Thyroid gland (tissue), 4 donors: ENCODE measurements around the gene CEP72. TPM values are rescaled to one million over a fixed set of nuclear protein-coding genes. Genes with fewer than 3 reads are reported as not detected.
A peak's percentile ranks its signal among the peaks of the same experiment; 100 is the strongest.

Experiments
- DNase-seq, 2 donors: peaks; one replicate each; pipeline ENCODE4 v3.0.0-alpha.2; 2019
- H3K27ac ChIP-seq, 3 donors: fragments of 200-600 bp; sonication (generic); 1 replicate in 2 of 3; 2 replicates in 1 of 3; pipeline ENCODE4 v1.5.1; 2016 to 2019; ENCODE audit warnings: mild to moderate bottlenecking in 1 of 3, moderate library complexity in 1 of 3
- H3K27me3 ChIP-seq: fragments of 200-600 bp; sonication (generic); one replicate; pipeline ENCODE4 v1.5.1; 2019
- H3K36me3 ChIP-seq, 2 donors: fragments of 200-600 bp; sonication (generic); one replicate each; pipeline ENCODE4 v1.5.1; 2016 to 2019
- H3K4me1 ChIP-seq, 2 donors: fragments of 200-600 bp; sonication (generic); one replicate each; pipeline ENCODE4 v1.5.1; 2017 to 2019
- H3K4me3 ChIP-seq, 3 donors: fragments of 200-600 bp; sonication (generic); replicated peaks in 1 of 3; 1 replicate in 2 of 3; 2 replicates in 1 of 3; pipeline ENCODE4 v1.5.1; 2016; ENCODE audit warnings: mild to moderate bottlenecking in 1 of 3
- H3K9me3 ChIP-seq: fragments of 200-600 bp; sonication (generic); one replicate; pipeline ENCODE4 v1.5.1; 2017
- POLR2A ChIP-seq, 2 donors: fragments of 450-650 bp; IDR thresholded peaks; one replicate each; pipeline ENCODE4 v1.6.1; 2017; ENCODE audit warnings: antibody characterized with exemption in 2 of 2, mild to moderate bottlenecking in 2 of 2, moderate library complexity in 1 of 2
- WGBS, 2 donors: methylation state at CpG; one replicate each; pipeline ENCODE4 v1.1.5; 2017; 5-methylcytosine and 5-hydroxymethylcytosine counted together
- intact Hi-C: fragments of 100-400 bp; cut with DNase I; formaldehyde crosslinking; loops from one replicate; pipeline ENCODE4 v1.15.1; 2023
- total RNA-seq, 4 donors: library from RNA; depleted of rRNA; stranded (reverse); fragments of >200 nt; gene quantifications; one replicate each; pipeline ENCODE4 v1.2.3, GENCODE V29; 2016
- TF ChIP-seq, protein P1 (sequence below), 6 experiments: fragments of 200-600 bp in 3 of 6; fragments of 450-650 bp in 3 of 6; sonication (generic) in 3 of 6; IDR thresholded peaks; one replicate each; pipeline ENCODE4 v1.5.1; 2016 to 2019; ENCODE audit warnings: antibody characterized with exemption in 6 of 6, mild to moderate bottlenecking in 2 of 6, inconsistent platforms in 1 of 6, moderate library complexity in 1 of 6

The CEP72 gene
- total RNA-seq, 4 donors from 2014 or later = 3.4 to 7.6 (median 4.6) TPM

DNA sequence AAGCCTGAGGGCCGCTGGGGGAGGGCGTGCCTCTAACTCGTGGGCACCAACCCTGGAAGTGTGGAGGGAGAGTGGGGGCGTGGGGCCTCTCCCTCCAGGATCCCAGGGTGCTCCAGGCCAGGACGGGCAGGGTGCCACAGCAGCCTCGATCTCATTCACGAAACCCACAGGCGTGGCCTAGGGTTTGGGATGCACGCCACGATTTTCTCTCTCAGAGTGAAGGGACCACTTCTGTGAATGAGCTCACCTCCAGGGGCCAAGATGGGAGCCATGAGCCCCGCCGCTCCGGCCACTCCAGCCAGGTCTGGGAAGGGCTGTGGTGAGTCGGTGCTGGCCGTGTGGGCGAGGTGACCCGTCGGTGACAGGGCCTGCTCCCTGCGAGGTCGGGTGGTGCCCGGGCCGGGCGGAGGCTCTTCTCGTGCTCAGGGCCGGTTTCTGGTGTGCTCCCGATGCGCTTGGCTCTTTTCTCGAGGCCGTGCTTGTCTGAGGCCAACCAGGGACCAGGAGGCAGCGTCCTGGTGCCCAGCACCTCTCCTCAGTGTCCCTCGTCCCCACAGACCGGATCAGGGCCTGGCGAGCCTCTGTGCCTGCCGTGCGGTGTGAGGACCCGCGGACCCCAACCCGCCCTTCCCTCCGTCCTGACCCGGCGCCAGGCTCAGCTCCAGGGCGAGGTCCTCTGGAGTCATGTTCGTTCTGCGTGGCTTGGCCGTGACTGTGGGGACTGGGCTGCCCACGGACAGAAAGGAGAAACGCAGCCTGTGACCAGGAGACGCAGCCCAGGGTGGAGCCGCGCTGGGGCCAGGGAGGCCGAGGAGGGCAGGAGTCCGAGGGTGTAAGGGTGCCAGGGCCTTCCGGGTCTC is 50.0 kb downstream of the CEP72 start:
- Histone ChIP-seq H3K4me3 (no peak overlapping the region), H3K9me3 (no peaks in the 10 kb centered on the region), H3K27me3 (no peaks in the 10 kb centered on the region), H3K27ac (no peak overlapping the region), H3K4me1 (peaks cover 18 to 26% of the 10 kb centered on the region in 2 donors), H3K36me3 (no peaks in the 10 kb centered on the region)
- WGBS, 2 donors = 96 to 98% methylated on average over 50 to 53 of the region's 53 CpGs
- no peak for TF ChIP-seq POLR2A (IDR thresholded peaks at IDR 0.05)
- TF ChIP-seq, protein P1, sequence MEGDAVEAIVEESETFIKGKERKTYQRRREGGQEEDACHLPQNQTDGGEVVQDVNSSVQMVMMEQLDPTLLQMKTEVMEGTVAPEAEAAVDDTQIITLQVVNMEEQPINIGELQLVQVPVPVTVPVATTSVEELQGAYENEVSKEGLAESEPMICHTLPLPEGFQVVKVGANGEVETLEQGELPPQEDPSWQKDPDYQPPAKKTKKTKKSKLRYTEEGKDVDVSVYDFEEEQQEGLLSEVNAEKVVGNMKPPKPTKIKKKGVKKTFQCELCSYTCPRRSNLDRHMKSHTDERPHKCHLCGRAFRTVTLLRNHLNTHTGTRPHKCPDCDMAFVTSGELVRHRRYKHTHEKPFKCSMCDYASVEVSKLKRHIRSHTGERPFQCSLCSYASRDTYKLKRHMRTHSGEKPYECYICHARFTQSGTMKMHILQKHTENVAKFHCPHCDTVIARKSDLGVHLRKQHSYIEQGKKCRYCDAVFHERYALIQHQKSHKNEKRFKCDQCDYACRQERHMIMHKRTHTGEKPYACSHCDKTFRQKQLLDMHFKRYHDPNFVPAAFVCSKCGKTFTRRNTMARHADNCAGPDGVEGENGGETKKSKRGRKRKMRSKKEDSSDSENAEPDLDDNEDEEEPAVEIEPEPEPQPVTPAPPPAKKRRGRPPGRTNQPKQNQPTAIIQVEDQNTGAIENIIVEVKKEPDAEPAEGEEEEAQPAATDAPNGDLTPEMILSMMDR (IDR thresholded peaks at IDR 0.05) = no peak
- DNase-seq = no peak
- intact Hi-C loops = no loop called here

DNA sequence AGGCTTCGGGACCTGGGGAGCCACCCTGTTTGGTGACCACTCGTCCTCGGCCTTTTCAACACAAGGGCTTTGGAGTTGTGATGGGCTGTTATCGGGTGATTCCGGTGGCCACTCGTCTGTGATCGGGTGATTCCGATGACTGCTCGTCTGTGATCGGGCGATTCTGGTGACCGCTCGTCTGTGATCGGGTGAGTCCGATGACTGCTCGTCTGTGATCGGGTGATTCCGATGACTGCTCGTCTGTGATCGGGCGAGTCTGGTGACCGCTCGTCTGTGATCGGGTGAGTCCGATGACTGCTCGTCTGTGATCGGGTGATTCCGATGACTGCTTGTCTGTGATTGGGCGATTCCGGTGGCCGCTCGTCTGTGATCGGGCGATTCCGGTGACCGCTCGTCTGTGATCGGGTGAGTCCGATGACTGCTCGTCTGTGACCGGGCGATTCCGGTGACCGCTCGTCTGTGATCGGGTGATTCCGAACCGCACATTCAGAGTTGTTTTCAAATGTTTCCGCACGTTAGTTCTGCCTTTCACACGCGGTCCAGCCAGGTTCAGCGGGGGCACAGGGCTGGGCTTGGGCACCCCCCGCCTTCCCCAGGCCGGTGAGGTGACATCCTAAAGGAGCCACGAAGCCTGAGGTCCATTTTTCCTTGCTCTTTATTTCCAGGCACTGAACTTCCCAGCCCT is 50.8 kb downstream of the CEP72 start:
- no peak for TF ChIP-seq POLR2A (IDR thresholded peaks at IDR 0.05)
- TF ChIP-seq, protein P1 (IDR thresholded peaks at IDR 0.05) = no peak
- Histone ChIP-seq H3K27me3 (no peaks in the 10 kb centered on the region), H3K4me1 (peaks cover 18 to 30% of the 10 kb centered on the region in 2 donors), H3K36me3 (no peaks in the 10 kb centered on the region), H3K4me3 (no peak overlapping the region), H3K27ac (no peak overlapping the region), H3K9me3 (no peaks in the 10 kb centered on the region)
- intact Hi-C loops = no loop called here
- DNase-seq = no peak
- 93 to 95% methylated on average over 55 to 56 of the region's 56 CpGs for WGBS, 2 donors

DNA sequence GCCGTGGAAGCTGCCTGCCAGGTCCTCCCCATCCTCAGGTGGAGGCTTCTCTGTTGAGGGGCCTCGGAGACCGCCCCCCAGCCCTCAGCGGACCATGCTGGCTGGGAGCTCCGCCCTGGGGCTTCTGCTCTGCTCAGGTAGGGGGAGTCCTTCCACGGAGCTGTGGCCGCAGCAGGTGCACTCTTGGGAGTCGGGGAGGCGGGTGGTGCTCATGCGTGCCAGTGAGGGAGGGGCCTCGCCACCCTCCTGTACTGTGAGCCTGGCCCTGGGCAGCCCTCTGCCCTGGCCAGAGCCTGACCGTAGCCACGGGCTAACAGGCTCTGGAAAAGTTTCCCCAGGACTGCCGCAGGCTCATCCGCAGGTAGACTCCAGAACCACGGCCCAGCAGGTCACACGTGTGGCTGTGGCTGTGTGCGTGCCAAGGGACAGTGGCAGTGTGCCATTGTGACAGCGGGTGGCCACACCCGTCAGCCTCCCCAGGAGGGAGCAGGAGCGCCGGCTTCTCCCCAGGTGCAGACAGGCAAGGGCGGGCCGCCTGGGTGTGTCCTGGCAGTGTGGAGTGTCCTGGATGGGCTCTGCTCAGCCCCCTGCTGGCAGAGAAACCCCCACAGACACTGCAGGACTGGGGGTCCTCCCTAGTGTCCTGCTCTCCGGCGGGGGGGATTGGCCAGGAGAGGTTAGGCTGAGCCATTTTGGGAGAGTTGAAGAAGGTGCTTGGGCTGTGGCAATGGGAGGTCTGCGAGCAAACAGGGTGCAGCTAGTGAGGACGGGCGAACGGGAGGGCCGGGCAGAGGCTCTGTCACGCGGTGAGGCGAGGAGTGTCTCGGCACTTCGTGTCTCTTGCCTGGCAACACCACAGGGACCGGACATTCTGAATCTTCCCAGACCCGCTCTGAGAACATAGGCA is 51.5 kb downstream of the CEP72 start:
- intact Hi-C loops = no loop called here
- no peaks in the 10 kb centered on the region for H3K9me3 ChIP-seq
- no peaks in the 10 kb centered on the region for H3K36me3 ChIP-seq
- TF ChIP-seq, protein P1 (IDR thresholded peaks at IDR 0.05) = no peak
- TF ChIP-seq POLR2A (IDR thresholded peaks at IDR 0.05) = no peak
- peaks cover 18 to 30% of the 10 kb centered on the region in 2 donors for H3K4me1 ChIP-seq
- H3K4me3 ChIP-seq = no peak overlapping the region
- DNase-seq = no peak
- WGBS, 2 donors = 91 to 98% methylated on average over 26 to 31 of the region's 38 CpGs
- peak overlapping the region in 1 of 3 donors; percentile 99 for H3K27ac ChIP-seq
- no peaks in the 10 kb centered on the region for H3K27me3 ChIP-seq

DNA sequence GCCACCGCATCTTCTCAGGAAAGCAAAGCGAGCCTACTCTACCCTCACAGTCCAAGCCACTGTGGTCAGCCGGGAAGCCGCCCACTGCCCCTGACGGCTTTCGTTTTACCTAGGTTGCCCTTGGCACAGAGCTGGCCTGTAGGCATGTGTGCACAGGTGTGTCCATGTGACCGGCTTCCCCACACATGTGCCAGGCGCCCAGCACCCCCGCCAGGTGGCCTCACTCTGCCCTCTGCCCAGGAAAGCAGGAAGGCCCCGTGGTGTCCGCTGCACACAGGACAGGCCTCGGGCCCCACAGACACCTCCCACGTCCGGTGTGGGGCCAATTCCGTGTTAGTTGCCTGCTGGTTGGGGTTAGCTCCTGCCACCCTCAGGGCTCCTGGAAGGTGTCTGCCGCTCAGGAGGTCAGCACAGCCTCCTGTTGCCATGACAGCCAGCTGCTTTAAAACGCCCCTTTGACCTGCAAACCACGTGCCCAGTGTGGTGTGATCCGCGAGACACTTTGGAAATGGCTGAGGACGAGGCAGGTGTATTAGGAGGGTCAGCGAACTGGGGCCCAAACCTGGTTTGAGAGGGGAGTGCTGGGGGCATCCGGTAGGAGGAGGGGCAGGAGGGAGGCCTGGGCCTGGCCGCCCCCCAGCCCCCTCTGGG is 52.3 kb downstream of the CEP72 start:
- Histone ChIP-seq H3K36me3 (no peaks in the 10 kb centered on the region), H3K9me3 (no peaks in the 10 kb centered on the region), H3K27ac (peak overlapping the region in 2 of 3 donors; percentile 86 to 99), H3K4me3 (no peak overlapping the region), H3K27me3 (no peaks in the 10 kb centered on the region), H3K4me1 (peaks cover 18 to 30% of the 10 kb centered on the region in 2 donors)
- no peak for TF ChIP-seq POLR2A (IDR thresholded peaks at IDR 0.05)
- TF ChIP-seq, protein P1 (IDR thresholded peaks at IDR 0.05) = no peak
- peak; percentile 22 to 36 for DNase-seq
- WGBS, 2 donors = 89 to 94% methylated on average over 15 to 17 of the region's 24 CpGs
- intact Hi-C loops = no loop called here
